HL-60 (cell line): ENCODE results near the gene TMEM154.

Source experiments
- POLR2AphosphoS5 ChIP-seq: IDR thresholded peaks from 2 replicates; pipeline ENCODE4 v1.6.1; 2012; ENCODE audit warnings: low read depth
- SPI1 ChIP-seq: IDR thresholded peaks from 2 replicates; pipeline ENCODE4 v1.6.1; 2012; ENCODE audit warnings: low read depth, mild to moderate bottlenecking, borderline replicate concordance
- TF ChIP-seq, protein P1 (sequence below): IDR thresholded peaks from one replicate; pipeline ENCODE4 v1.5.1; 2011; ENCODE audit warnings: low read length, control low read depth, inconsistent platforms; ENCODE audit not compliant: insufficient read depth
- TF ChIP-seq, protein P2 (sequence below): IDR thresholded peaks from 2 replicates; pipeline ENCODE4 v1.6.1; 2012; ENCODE audit warnings: low read depth; ENCODE audit not compliant: insufficient replicate concordance

- TF ChIP-seq, protein P1, sequence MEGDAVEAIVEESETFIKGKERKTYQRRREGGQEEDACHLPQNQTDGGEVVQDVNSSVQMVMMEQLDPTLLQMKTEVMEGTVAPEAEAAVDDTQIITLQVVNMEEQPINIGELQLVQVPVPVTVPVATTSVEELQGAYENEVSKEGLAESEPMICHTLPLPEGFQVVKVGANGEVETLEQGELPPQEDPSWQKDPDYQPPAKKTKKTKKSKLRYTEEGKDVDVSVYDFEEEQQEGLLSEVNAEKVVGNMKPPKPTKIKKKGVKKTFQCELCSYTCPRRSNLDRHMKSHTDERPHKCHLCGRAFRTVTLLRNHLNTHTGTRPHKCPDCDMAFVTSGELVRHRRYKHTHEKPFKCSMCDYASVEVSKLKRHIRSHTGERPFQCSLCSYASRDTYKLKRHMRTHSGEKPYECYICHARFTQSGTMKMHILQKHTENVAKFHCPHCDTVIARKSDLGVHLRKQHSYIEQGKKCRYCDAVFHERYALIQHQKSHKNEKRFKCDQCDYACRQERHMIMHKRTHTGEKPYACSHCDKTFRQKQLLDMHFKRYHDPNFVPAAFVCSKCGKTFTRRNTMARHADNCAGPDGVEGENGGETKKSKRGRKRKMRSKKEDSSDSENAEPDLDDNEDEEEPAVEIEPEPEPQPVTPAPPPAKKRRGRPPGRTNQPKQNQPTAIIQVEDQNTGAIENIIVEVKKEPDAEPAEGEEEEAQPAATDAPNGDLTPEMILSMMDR = no peak
- TF ChIP-seq POLR2AphosphoS5 (no peak), SPI1 (no peak)
- TF ChIP-seq, protein P2, sequence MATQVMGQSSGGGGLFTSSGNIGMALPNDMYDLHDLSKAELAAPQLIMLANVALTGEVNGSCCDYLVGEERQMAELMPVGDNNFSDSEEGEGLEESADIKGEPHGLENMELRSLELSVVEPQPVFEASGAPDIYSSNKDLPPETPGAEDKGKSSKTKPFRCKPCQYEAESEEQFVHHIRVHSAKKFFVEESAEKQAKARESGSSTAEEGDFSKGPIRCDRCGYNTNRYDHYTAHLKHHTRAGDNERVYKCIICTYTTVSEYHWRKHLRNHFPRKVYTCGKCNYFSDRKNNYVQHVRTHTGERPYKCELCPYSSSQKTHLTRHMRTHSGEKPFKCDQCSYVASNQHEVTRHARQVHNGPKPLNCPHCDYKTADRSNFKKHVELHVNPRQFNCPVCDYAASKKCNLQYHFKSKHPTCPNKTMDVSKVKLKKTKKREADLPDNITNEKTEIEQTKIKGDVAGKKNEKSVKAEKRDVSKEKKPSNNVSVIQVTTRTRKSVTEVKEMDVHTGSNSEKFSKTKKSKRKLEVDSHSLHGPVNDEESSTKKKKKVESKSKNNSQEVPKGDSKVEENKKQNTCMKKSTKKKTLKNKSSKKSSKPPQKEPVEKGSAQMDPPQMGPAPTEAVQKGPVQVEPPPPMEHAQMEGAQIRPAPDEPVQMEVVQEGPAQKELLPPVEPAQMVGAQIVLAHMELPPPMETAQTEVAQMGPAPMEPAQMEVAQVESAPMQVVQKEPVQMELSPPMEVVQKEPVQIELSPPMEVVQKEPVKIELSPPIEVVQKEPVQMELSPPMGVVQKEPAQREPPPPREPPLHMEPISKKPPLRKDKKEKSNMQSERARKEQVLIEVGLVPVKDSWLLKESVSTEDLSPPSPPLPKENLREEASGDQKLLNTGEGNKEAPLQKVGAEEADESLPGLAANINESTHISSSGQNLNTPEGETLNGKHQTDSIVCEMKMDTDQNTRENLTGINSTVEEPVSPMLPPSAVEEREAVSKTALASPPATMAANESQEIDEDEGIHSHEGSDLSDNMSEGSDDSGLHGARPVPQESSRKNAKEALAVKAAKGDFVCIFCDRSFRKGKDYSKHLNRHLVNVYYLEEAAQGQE = no peak
Measured at GRCh38 chr4:152707632-152708031, 27.8 kb upstream of the TMEM154 start.
